ENCODE data around the gene MAGI1. TPM values are rescaled to one million over a fixed set of nuclear protein-coding genes. Genes with fewer than 3 reads are reported as not detected.
A peak's percentile ranks its signal among the peaks of the same experiment; 100 is the strongest.

The MAGI1 gene
- total RNA-seq, 1 experiment from 2014 or later = 38.6 TPM

DNA sequence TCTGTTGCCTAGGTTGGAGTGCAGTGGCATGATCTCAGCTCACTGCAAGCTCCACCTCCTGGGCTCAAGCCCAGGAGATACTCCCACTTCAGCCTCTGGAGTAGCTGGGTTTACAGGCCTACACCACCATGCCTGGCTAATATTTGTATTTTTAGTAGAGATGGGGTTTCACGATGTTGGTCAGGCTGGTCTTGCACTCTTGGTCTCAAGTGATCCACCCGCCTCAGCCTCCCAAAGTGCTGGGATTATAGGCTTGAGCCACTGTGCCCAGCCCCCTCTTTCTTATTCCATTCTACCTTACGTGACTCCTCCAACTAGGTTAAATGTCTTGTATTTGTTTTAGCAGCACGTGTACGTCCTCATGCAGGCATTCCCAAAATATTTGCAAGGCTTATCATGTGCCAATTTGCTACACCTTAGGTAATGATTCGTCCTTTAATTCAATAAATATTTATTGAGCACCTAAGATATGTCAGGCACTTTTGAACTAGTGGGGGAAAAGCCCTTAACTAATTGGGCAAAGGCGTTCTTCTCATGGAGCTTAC lies 14.9 kb upstream of the MAGI1 start:
- no peaks in the 10 kb centered on the region for H4K20me1 ChIP-seq (ENCODE audit: insufficient read depth)
- TF ChIP-seq, protein P1, sequence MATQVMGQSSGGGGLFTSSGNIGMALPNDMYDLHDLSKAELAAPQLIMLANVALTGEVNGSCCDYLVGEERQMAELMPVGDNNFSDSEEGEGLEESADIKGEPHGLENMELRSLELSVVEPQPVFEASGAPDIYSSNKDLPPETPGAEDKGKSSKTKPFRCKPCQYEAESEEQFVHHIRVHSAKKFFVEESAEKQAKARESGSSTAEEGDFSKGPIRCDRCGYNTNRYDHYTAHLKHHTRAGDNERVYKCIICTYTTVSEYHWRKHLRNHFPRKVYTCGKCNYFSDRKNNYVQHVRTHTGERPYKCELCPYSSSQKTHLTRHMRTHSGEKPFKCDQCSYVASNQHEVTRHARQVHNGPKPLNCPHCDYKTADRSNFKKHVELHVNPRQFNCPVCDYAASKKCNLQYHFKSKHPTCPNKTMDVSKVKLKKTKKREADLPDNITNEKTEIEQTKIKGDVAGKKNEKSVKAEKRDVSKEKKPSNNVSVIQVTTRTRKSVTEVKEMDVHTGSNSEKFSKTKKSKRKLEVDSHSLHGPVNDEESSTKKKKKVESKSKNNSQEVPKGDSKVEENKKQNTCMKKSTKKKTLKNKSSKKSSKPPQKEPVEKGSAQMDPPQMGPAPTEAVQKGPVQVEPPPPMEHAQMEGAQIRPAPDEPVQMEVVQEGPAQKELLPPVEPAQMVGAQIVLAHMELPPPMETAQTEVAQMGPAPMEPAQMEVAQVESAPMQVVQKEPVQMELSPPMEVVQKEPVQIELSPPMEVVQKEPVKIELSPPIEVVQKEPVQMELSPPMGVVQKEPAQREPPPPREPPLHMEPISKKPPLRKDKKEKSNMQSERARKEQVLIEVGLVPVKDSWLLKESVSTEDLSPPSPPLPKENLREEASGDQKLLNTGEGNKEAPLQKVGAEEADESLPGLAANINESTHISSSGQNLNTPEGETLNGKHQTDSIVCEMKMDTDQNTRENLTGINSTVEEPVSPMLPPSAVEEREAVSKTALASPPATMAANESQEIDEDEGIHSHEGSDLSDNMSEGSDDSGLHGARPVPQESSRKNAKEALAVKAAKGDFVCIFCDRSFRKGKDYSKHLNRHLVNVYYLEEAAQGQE (IDR thresholded peaks at IDR 0.05; ENCODE audit: low read depth) = no peak
- TF ChIP-seq ZNF274 (IDR thresholded peaks at IDR 0.05; ENCODE audit: low read depth, low read length) = no peak
- TF ChIP-seq, protein P2, sequence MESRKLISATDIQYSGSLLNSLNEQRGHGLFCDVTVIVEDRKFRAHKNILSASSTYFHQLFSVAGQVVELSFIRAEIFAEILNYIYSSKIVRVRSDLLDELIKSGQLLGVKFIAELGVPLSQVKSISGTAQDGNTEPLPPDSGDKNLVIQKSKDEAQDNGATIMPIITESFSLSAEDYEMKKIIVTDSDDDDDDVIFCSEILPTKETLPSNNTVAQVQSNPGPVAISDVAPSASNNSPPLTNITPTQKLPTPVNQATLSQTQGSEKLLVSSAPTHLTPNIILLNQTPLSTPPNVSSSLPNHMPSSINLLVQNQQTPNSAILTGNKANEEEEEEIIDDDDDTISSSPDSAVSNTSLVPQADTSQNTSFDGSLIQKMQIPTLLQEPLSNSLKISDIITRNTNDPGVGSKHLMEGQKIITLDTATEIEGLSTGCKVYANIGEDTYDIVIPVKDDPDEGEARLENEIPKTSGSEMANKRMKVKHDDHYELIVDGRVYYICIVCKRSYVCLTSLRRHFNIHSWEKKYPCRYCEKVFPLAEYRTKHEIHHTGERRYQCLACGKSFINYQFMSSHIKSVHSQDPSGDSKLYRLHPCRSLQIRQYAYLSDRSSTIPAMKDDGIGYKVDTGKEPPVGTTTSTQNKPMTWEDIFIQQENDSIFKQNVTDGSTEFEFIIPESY (IDR thresholded peaks at IDR 0.05; ENCODE audit: extremely low read depth, insufficient replicate concordance, low read length) = no peak
- TF ChIP-seq EZH2phosphoT487 (IDR thresholded peaks at IDR 0.05; ENCODE audit: borderline replicate concordance) = no peak
- TF ChIP-seq JUND (IDR thresholded peaks at IDR 0.05) = no peak
- TF ChIP-seq POLR2A (IDR thresholded peaks at IDR 0.05; ENCODE audit: borderline replicate concordance, extremely low read depth, insufficient read depth, insufficient read length) = no peak
- TF ChIP-seq YY1 (IDR thresholded peaks at IDR 0.05; ENCODE audit: extremely low read depth, insufficient replicate concordance, low read depth, low read length) = no peak
- no peak for TF ChIP-seq CEBPB (IDR thresholded peaks at IDR 0.05; ENCODE audit: low read depth)
- no peak for TF ChIP-seq POLR2AphosphoS5 (IDR thresholded peaks at IDR 0.05; ENCODE audit: low read depth, low read length)
- no peak for TF ChIP-seq RAD21 (IDR thresholded peaks at IDR 0.05; ENCODE audit: low read depth)
- TF ChIP-seq TCF7L2 (IDR thresholded peaks at IDR 0.05; ENCODE audit: borderline replicate concordance, extremely low read depth, insufficient read depth, insufficient read length) = no peak
- no peak for TF ChIP-seq CBX3 (IDR thresholded peaks at IDR 0.05; ENCODE audit: low read depth)
- TF ChIP-seq, protein P3, sequence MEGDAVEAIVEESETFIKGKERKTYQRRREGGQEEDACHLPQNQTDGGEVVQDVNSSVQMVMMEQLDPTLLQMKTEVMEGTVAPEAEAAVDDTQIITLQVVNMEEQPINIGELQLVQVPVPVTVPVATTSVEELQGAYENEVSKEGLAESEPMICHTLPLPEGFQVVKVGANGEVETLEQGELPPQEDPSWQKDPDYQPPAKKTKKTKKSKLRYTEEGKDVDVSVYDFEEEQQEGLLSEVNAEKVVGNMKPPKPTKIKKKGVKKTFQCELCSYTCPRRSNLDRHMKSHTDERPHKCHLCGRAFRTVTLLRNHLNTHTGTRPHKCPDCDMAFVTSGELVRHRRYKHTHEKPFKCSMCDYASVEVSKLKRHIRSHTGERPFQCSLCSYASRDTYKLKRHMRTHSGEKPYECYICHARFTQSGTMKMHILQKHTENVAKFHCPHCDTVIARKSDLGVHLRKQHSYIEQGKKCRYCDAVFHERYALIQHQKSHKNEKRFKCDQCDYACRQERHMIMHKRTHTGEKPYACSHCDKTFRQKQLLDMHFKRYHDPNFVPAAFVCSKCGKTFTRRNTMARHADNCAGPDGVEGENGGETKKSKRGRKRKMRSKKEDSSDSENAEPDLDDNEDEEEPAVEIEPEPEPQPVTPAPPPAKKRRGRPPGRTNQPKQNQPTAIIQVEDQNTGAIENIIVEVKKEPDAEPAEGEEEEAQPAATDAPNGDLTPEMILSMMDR (IDR thresholded peaks at IDR 0.05 in 2 of 3, conservative IDR thresholded peaks at IDR 0.05 in 1 of 3; ENCODE audit: borderline replicate concordance in 1 of 3, insufficient read depth in 1 of 3, low read depth in 2 of 3, low read length in 2 of 3) = no peak
- TF ChIP-seq SRF (IDR thresholded peaks at IDR 0.05; ENCODE audit: low read depth) = no peak
- TF ChIP-seq, protein P4, sequence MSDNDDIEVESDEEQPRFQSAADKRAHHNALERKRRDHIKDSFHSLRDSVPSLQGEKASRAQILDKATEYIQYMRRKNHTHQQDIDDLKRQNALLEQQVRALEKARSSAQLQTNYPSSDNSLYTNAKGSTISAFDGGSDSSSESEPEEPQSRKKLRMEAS (IDR thresholded peaks at IDR 0.05) = no peak
- H3K9me3 ChIP-seq (ENCODE audit: control insufficient read depth in 1 of 2, insufficient read depth in 1 of 2, low read depth in 1 of 2, low read length in 2 of 2) = no peaks in the 10 kb centered on the region
- H2AFZ ChIP-seq (ENCODE audit: low read depth, low read length, poor library complexity, severe bottlenecking) = no peak overlapping the region
- BruUV-seq (replicated peaks) = no TSS peak
- H3K27ac ChIP-seq (ENCODE audit: low read depth, low read length) = no peak overlapping the region
- H3K9me2 ChIP-seq (ENCODE audit: insufficient read depth) = no peaks in the 10 kb centered on the region
- ChIA-PET RAD21 (ENCODE audit: low non-redundant PET in 1 of 2, low total read pairs in 2 of 2, uncharacterized antibody in 2 of 2, unreplicated experiment in 2 of 2) (no interaction called here), POLR2A (no interaction called here), CTCF (no interaction called here)
- no peak for DNase-seq (ENCODE audit: low read depth, low spot score)
- H3K9ac ChIP-seq (ENCODE audit: low read length) = no peak overlapping the region
- no peak overlapping the region for H3K4me3 ChIP-seq (replicated peaks in 1 of 2; ENCODE audit: low read depth in 1 of 2, low read length in 2 of 2)
- no peaks in the 10 kb centered on the region for H3K79me2 ChIP-seq (ENCODE audit: insufficient read depth, low read length)
- no peaks in the 10 kb centered on the region for H3K36me3 ChIP-seq (ENCODE audit: control insufficient read depth in 1 of 2, insufficient read depth in 2 of 2, low read length in 2 of 2)
- ATAC-seq = 0 out of 2 replicates have a peak, but pooled peaks have one; percentile 32
- intact Hi-C loops (cut with micrococcal nuclease) = no loop called here
- H3K27me3 ChIP-seq (ENCODE audit: insufficient read depth, low read length) = no peaks in the 10 kb centered on the region
- H3K4me1 ChIP-seq (ENCODE audit: control insufficient read depth in 1 of 2, insufficient read depth in 2 of 2, low read length in 2 of 2) = peaks cover 0 to 4% of the 10 kb centered on the region in 2 experiments; a peak in 1 of 4 replicates
- H3K4me2 ChIP-seq (ENCODE audit: low read length) = no peak overlapping the region
